Gastrocnemius medialis (tissue), 4 donors: ENCODE measurements around the gene MAEA.

ENCODE experiments used
- CTCF ChIP-seq, 5 experiments: fragments of 450-650 bp in 3 of 5; fragments of 200-600 bp in 2 of 5; sonication (generic) in 2 of 5; IDR thresholded peaks in 4 of 5; conservative IDR thresholded peaks in 1 of 5; 1 replicate in 4 of 5; 2 replicates in 1 of 5; pipeline ENCODE4 v1.5.1; 2016 to 2019; ENCODE audit warnings: antibody characterized with exemption in 5 of 5, mild to moderate bottlenecking in 3 of 5, moderate library complexity in 3 of 5
- POLR2A ChIP-seq, 2 donors: fragments of 450-650 bp; IDR thresholded peaks; one replicate each; pipeline ENCODE4 v1.6.1; 2017; ENCODE audit warnings: antibody characterized with exemption in 2 of 2, mild to moderate bottlenecking in 2 of 2, moderate library complexity in 2 of 2

- TF ChIP-seq CTCF (IDR thresholded peaks at IDR 0.05 in 4 of 5, conservative IDR thresholded peaks at IDR 0.05 in 1 of 5): no peak
- no peak for TF ChIP-seq POLR2A (IDR thresholded peaks at IDR 0.05)
Measured at GRCh38 chr4:1321486-1321885, 31.8 kb downstream of the MAEA start.
